SHP77 (cell line): ENCODE results near the gene LYRM1.
"Not testable (repeated sequence)": the region's sequence is repeated elsewhere in the genome, so short reads cannot be mapped to it uniquely, and the experiment has no call there.

Experiments used
- DNase-seq, 2 experiments: peaks; one replicate each; lab custom pipeline; 2025; lab: John Stamatoyannopoulos, UW

The LYRM1 gene, protein sequence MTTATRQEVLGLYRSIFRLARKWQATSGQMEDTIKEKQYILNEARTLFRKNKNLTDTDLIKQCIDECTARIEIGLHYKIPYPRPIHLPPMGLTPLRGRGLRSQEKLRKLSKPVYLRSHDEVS

DNA sequence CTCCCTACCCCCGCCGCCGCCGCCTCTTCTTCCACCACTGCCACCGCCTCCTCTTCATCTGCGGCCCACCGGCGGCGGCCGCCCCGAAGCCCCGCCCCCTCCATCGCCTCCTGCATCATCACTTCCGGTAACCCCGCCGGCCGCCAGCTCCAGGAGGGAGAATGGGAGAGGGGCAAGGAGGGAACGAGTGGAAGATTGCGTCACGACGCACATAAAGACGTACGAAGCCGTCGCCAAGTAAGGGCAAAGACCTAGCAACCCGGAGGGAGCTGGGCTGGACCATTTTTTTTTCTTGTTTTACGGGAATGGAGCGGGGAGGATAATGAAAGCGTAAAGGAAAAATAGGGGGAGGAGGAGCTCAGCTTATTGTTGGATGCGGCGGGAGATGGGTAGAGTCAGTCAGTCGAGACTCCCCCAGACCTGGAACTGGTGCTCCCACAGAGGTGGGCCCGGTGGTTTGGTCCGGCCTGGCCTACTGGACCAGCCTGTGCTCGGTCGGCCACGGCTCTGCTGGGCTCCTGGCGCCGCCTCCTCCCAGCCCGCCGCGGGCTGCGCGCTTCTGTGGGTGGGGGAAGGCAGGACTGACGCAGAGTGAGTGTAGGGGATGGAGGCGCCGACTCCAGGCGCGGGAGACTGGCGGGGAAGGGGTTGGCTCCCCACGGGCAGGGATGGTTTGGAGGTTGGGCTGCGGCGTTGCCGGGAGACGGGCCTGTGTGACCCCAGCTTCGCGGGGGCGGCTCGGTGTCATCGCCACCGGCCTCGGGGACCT, at the start of gene LYRM1, which contains the start of gene DCUN1D3:
TSS of gene LYRM1 (plus strand) at position 473 of the 769 bp plus-strand sequence. CDS start 14,785 bp downstream, outside the sequence.
TSS of gene DCUN1D3 (minus strand) at position 60 of the 769 bp plus-strand sequence. CDS start 37,820 bp downstream, outside the sequence.
- peak; percentile 93 to 96 for DNase-seq

- no peak for DNase-seq
Measured at GRCh38 chr16:20850981-20851380, 49.6 kb upstream of the LYRM1 start.

GRCh38 chr16:20851601-20852000, 49.0 kb upstream of the LYRM1 start:
- DNase-seq: no peak

DNA sequence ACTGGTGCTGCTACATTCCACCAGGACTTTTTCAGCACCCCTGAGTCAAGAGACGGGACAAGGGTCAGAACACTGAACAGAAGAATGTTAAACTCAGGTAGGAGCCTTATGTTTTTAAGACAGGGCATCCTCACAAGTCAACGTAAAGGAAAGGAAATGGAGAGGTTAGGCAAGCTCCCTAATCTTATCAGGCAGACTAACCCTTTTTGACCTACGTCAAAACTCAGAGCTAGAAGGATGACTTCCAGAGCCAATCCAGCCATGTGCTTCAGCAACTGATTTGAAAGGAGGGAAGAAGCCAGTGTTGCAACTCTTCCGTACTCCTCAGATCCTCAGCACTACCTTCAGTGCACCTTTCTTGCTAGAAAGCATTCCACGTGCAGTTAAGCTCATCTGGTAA, 47.4 kb upstream of the LYRM1 start:
- DNase-seq: no peak

GRCh38 chr16:20853981-20854620, 46.5 kb upstream of the LYRM1 start:
- DNase-seq: no peak

- no peak for DNase-seq
Measured at GRCh38 chr16:20854963-20855362, 45.6 kb upstream of the LYRM1 start.

GRCh38 chr16:20857281-20857680, 43.3 kb upstream of the LYRM1 start:
- no peak for DNase-seq

GRCh38 chr16:20859229-20859628, 41.3 kb upstream of the LYRM1 start:
- DNase-seq: no peak

DNA sequence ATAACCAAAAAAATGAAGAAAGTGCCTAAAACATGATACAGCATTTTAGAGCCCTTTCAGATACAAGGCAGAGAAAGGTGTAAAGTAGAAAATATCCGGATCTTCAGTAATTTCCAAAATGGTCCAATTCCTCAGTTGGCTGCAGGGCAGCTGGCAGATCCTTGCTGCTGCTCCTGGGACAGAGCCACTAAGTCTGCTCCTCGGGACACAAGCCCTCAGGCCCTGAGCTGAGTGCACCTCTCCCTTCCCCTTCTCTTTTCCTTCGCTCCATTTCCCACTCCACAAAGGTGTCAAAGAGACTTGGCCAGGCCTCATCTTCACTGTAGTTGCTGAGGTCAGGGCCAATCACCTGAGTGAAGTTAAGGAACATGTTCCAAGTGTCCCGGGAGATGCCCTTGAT, 40.9 kb upstream of the LYRM1 start:
- no peak for DNase-seq

DNA sequence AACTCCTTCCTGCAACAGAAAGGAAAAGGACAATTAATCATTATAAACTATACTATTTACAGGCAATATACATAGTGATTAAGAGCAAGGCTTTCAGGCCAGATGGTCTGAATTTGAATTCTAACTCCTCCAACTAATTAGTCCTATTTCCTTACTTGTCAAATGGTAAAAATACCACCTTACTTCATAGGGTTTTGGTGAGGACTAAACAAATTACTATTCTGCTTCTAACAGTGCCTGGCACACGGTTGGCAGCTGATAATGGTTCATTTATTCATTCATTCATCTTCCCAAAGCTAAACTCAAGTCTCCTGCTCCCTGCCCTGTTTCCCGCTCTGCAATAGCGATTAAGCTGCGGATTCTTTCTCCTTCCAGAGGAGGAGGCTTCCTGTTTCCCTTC, 40.2 kb upstream of the LYRM1 start:
- no peak for DNase-seq

DNA sequence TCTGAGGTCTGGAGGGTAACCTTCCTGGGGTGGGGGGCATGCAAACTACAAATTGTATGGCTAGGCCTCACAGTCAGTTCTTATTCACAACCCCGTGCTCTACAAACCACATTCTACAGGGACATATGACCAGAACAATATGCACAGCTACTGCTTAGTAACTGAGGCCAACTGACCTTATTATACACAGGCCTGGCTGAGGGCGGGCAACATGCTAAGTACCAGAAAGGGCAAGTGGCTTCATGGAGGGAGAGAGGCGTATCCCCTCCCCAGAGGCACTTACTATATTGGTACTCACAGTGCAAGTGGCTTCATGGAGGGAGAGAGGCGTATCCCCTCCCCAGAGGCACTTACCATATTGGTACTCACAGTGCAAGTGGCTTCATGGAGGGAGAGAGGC, 39.6 kb upstream of the LYRM1 start:
- not testable (repeated sequence) for DNase-seq

DNA sequence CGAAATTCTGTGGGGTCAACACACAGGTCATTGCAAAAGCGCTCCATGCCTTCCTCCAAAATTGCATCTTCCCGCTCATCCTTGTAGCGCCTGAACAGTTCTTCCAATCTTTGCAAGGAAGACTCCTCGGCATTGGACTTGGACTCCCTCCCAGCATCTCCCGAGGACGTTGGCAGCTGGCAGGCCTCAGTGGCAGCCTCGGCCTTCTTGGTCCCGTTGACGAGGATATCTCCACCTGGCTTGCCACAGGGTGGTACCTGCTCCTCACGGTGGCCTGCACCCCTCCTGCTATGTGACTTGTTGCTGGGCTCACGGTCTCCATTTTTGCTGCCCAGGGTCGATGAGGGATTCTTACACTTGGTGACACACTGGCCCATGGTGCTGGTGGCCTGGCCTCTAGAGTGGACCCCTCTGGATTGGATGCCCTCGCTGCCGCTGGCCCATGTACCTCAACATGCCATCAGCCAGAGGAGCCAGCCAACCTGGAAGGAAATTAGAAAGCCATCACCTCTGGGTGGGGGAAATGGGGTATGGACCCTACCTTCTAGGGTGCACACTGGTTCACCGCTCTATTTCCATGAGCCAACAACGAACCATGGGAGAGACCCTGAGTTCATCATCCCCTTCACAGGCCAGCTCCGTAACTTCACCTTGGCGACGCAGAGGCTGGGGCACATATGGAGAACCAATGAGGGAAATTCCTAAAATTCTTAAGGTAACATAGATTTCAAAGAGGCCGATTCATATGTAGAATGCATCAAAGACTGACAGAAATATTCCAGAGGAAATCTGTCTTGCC, 38.2 kb upstream of the LYRM1 start:
- DNase-seq: no peak

DNA sequence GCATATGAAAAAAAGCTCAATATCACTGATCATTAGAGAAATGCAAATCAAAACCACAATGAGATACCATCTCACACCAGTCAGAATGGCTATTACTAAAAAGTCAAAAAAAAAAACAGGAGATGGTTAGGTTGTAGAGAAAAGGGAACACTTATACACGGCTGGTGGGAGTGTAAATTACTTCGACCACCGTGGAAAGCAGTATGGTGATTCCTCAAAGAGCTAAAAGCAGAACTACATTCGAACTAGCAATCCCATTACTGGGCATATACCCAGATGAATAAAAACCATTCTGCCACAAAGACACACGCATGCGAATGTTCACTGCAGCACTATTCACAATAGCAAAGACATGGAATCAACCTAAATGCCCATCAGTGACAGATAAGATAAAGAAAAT, 36.2 kb upstream of the LYRM1 start:
- DNase-seq: not testable (repeated sequence)

DNA sequence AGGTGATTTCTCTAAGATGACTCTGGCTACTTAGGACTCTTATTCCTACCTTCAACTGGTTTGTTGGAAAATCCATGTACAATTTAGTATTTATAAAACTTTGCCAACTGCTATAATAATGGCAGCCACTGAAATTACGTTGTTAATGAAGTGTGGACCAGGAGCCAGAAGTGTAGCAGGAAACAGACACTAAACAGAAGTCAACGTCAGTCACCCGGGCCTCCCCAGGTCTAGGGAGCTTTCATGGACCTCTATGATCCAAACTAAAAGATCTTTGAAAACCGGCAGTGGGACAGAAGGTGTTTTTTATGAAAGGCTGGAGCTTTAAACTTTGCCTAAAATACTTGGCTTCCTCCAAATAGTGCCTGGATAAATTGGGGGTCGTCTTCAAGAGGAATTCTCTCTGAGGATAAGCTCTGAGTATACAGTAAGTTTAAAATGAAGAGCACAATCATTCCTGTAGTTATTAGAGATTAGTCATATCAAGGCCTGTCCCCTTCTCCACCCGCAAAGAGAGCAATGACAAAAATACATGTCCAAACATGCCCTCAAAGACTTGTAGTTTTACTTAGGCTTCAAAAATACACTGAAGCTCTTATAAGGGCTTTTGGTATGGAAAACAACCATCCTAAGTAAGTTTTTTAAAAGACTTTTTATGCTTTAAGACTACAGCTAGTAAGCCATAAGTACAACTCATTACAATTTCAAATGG, 35.0 kb upstream of the LYRM1 start:
- no peak for DNase-seq

- DNase-seq: no peak
Measured at GRCh38 chr16:20866145-20866772, 34.3 kb upstream of the LYRM1 start.

- no peak for DNase-seq
Measured at GRCh38 chr16:20866801-20867200, 33.8 kb upstream of the LYRM1 start.

DNA sequence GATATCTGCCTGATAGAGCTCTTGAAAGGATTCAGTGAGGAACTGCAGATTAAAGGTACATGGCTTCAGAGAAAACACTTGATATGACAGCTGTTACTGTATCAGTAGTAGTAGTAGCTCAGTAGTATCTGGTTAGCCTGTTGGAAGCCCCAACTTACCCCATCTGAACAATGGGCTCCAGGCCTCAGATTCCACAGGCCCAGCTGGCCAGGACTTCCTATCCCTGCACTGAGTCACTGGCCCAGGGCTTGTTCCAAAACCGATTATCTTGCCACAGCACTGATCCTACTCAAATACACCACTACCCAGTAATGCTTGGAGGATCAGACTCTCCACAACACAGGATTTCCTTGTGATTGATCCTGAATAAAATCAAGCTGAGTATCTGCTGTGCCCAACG, 33.0 kb upstream of the LYRM1 start:
- no peak for DNase-seq

GRCh38 chr16:20868890-20869289, 31.7 kb upstream of the LYRM1 start:
- DNase-seq: peak in 1 of 2 experiments; percentile 31

DNA sequence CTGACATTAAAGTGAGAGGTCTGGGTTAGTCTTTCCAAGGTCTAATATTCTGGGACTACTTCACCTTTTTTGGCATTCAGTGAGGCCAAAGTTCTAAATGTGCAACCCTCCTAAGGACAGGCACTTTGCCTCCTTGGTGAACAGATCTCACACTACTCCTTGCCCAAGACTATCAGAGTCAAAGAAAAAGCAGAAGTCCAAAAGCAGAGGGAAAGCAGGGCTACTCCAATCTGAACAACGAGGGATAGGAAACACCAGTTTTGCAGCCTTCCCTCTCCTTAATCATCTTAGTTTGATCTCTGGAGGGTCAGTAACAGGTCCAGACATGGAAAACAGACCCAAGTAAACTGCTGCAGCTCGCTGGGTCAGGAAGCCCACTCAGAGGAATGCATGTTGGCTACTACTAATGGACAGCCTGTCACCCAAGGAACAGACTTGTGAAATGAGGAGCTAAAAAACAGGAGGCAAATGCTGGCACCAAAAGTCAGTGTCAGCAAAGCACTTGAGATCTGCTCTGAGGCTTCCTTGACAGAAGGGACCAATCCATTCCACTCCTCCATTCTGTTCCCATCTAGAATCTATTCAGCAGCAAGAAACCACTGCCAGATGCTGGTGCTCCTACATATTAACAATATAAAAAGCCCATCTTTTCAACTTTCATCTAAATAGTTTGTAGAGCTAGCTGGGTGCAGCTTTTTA, 30.3 kb upstream of the LYRM1 start:
- no peak for DNase-seq

- DNase-seq: no peak
Measured at GRCh38 chr16:20871258-20871657, 29.3 kb upstream of the LYRM1 start.
